Left kidney (tissue), 2 donors: ENCODE results near the gene PARP6. TPM values are rescaled to one million over a fixed set of nuclear protein-coding genes. Genes with fewer than 3 reads are reported as not detected.
A peak's percentile ranks its signal among the peaks of the same experiment; 100 is the strongest.

Experiments
- DNase-seq: peaks from one replicate; pipeline ENCODE4 v3.0.0-alpha.2; 2013
- polyA plus RNA-seq: library from polyadenylated mRNA; unstranded; fragments of 120-200 nt; gene quantifications from one replicate; pipeline ENCODE4 v1.2.1, GENCODE V29; 2013; ENCODE audit not compliant: insufficient read length

The PARP6 gene
- polyA plus RNA-seq, 1 donor = 135 TPM

DNA sequence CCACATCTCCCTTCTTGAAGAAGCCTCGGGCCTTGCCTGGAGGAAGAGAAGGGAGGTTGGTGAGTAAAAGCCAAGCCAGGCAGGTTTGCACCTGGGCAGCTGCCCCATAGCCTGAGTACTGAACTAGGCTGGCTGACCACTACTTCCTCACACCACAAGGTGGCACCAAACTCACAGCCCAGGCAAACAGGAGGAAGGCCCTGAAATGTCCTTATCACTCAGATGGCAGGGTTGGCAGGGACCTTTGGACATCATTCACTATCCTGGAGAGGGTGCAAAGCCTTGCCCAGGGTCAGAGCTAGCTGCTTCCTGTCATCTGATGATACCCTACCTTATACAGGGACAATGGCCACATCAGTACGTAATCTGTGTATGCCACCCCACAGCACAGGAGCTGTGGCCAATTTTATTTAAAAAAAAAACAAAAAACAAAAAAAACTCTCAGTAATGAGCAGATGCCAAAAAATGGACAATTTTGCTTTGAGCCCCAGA is 72.6 kb downstream of the PARP6 start:
- peak; percentile 68 for DNase-seq

DNA sequence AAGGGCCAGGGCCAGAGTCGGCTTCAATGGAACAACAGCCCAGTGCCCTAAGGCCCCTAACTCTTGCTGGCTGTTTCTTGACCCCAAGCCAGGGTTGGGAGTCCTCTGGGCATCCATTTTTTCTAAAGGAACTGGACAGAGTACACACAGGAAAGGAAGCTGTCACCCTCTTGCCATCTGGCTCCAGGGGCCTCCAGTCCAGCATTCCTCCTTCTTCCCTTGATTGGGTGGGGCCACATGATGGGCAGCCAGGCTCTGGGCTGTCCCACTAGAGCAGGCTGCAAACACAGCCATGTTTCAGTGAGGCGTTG is 73.2 kb downstream of the PARP6 start:
- no peak for DNase-seq

DNA sequence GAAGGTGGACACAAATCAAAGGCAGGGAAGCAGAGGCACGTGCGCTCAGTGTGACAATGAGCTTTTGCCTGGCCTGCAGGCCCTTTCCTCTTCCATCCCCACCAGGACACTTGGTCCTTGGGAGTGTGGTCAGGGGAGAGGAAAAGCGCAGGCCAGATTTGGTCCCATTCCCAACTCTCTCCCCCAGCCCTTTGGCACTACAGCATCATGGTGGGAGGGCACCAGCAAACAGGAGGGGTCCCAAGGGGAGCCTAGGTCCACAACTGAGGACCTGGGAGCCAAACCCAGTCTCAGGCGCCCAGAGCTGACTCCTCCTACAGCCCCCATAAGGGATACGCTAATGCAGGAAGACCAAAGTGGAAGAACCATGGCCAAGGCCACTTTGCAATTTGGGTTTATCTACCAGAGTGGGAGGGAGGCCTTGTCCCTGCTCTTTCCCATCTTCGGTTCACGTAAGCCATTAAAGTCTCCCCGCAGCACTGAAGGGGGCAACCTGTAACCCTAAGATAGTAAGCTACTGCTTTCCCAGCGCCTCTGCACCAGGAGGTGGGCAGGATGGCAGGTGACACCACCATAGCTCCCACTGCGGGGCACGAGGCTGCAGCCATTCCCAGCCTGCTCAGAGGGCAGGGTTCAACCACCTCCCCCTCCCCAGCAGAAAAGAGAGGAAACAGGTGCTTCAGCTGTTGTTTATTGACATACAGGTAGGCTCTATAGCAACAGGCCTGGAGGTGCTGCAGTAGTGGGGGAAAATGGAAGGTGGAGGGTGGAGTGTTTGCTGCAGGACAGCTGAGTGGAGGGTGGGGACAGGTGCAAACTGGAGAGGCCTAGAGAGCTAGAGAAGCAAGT is 73.8 kb downstream of the PARP6 start:
- DNase-seq = no peak

DNA sequence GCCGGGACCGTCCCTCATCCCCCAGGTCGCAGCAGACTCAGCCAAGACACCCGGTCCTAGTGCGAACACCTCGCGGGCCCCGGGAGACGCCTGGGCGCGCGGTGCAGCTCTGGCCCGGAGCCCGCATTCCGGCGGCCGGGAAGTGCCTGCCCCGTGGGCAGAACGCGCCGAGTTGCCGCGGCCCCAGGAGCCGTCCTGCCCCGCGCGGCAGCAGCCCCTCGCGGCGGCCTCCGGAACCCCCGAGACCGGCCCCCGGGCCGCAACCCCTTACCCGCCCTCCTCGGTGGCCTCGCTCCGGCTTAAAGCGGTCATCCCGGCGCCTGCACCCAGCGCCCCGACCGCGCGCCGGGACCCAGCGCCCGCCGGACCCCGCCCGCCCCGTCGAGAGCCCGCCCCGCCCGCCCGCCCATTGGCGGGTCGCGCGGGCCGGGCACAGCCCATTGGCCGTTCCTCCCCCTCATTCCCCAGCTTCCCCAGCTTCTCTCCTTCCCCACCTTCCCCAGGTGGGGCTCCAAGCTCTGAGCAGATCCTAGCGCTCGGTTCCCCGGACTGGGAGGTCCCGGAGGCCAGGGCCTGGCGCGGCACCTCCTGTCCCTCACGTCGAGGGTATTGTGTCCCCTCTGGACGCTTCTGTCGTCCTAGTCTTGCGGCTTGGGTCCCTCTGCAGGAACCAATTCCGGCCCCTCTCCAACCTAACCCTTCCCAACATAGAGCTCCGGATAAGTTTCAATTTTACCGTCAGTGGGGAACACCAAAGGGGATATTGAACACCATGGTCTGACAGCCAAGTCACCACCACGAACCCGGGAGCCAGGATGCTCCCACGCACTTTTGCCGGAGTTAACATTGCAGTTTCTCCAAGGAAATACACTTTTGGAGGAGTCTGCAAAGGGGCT is 74.6 kb downstream of the PARP6 start, which contains the start of gene GRAMD2A:
Gene GRAMD2A, minus strand, starts transcription at position 328 of the 896 bp plus-strand sequence.
- DNase-seq = peak; percentile 34

DNA sequence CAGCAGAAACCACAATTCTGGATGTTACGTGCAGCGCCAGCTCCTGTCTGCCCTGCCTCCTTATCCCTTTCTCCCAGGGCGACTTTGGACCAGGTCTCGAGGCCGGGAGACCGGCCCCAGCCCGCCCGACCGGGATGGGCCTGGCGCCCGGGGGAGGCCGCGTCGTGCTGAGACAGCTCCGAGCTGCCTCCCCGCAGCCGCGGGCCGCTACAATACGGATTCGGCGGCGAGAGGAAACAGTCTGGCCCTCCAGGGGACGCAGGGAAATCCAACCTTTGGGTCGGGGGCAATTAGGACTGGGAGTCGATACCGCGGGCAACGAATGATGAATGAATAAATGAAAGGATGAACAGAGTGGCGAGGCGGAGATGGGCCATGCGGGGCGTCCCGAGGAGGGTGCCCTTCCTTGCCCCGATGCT is 75.3 kb downstream of the PARP6 start:
- no peak for DNase-seq

DNA sequence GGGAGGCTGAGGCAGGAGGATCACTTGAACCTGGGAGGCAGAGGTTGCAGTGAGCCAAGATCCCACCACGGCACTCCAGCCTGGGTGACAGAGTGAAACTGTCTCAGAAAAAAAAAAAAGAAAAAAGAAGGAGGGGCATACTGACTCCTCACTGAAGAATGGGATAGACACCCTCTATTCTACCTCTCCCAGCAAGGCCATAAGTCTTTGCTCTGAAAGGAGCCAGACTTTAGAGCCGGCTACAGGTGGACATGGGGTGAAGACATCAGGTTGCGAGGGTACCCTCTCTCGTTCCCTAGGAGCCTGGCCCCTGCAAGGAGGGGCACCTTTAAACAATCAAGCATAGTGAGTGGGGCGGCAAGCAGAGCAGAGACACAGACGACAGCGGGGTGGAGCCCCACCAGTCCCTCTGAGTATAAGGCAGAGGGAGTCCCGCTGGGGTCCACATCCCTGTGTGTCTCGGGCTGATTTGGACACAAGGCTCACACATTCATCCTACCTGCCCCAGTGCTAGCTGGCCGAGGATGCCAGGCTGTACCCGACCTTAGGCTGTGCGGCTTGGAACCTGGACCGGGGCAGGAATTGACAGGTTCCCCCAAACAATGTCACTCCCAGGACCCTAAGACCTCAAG is 75.8 kb downstream of the PARP6 start:
- no peak for DNase-seq

DNA sequence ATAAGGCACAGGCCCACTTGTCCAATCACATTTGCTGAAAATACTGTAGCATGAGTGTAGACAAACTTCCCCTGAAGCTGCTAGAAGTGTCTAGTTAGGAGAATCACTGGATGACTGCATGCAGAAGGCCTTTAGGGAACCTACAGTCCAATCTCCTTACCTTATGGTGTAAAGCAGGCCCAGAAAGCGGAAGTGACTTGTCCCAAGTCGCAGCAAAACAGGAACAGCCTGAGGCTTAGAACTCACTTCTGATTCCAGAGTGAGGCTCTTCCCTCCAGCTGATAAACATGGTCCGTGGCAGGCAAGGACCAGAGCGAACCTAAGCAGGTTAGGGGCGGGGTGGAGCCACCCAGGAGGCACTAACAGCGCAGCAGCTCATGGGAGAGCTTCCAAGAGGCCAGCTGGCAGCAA is 77.2 kb downstream of the PARP6 start:
- no peak for DNase-seq

DNA sequence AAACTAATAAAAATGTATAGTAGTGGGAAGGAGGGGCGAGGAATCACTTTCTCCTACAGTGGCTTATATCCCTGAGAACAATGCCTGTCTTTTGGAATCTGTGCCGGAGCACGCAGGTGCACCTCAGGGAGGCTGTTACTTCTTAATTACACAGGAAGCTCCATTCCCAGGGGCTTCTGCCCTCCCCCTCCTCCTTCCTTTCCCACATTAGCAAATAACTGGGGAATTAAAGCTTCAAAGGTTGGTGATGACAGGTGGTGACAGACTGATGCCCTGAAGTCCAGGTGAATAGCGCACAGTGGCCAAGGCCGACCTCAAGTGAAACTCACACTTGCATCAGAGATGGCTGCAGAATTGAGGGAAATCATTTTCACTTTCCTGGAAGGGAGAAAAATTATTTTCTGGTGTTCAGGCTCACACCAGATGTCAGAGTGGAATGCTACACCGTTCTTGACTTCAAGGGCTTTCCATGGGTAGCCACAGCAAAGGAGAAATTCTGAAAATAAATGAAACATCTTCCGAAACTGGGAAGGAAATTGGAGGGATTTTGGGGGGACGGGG is 78.4 kb downstream of the PARP6 start:
- no peak for DNase-seq

DNA sequence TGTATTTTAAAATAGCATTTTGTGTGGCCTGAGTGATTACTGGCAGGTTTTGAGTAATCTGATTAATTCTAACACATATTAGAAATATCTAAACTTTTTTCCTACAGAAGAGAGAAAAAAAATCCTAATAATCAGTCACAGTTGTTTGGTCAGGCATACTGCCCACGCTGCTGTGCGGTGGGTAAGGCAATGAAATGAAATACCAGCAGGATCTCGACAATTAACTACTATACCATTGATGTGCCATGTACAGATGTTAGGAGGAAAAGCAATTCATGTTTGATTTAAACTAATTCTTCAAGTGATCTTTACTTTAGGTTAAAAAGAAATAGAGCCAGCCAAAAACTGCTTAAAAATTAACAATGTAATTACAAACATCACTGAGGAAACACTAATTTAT is 79.9 kb downstream of the PARP6 start:
- no peak for DNase-seq

Other genes with a start within 250 kb of the PARP6 start
- gene MYO9A, start 154.4 kb downstream of the PARP6 start, polyA plus RNA-seq = 37.5 TPM
- gene SENP8, start 154.2 kb downstream of the PARP6 start, polyA plus RNA-seq = 6.8 TPM
- 10.6 TPM for gene GRAMD2A, start 74.8 kb downstream of the PARP6 start, polyA plus RNA-seq
- gene PKM, start 41.4 kb downstream of the PARP6 start, polyA plus RNA-seq = 696 TPM
- gene CELF6, start 47.6 kb upstream of the PARP6 start, polyA plus RNA-seq = 5.1 TPM
- 125 TPM for gene HEXA, start 103.5 kb upstream of the PARP6 start, polyA plus RNA-seq
- not detected for gene TMEM202, start 125.8 kb upstream of the PARP6 start, polyA plus RNA-seq
- 199 TPM for gene ARIH1, start 201.8 kb upstream of the PARP6 start, polyA plus RNA-seq